Measurements from ENCODE around the gene DGAT2L6. TPM values are rescaled to one million over a fixed set of nuclear protein-coding genes. Genes with fewer than 3 reads are reported as not detected.

The DGAT2L6 gene
- polyA plus RNA-seq, 1 donor from 2014 or later: not detected

GRCh38 chrX:70219938-70220764 lies 42.9 kb downstream of the DGAT2L6 start:
- no peak overlapping the region for H2AFZ ChIP-seq (ENCODE audit: low read depth, low read length)
- H3K9me3 ChIP-seq (ENCODE audit: low read length): no peaks in the 10 kb centered on the region
- H3K9me2 ChIP-seq (ENCODE audit: insufficient read depth, low read length): no peaks in the 10 kb centered on the region
- no peaks in the 10 kb centered on the region for H4K20me1 ChIP-seq (ENCODE audit: insufficient read depth)
- no peak overlapping the region for H3K9ac ChIP-seq (ENCODE audit: low read length)
- no peak overlapping the region for H3K4me3 ChIP-seq (ENCODE audit: low read length)
- no peaks in the 10 kb centered on the region for H3F3A ChIP-seq (ENCODE audit: insufficient read depth, low read length, poor library complexity, severe bottlenecking)
- TF ChIP-seq RAD21 (conservative IDR thresholded peaks at IDR 0.05): no peak
- TF ChIP-seq TAF1 (IDR thresholded peaks at IDR 0.05; ENCODE audit: low read depth): no peak
- no peak for TF ChIP-seq SMC3 (conservative IDR thresholded peaks at IDR 0.05; ENCODE audit: poor library complexity)
- TF ChIP-seq EZH2 (IDR thresholded peaks at IDR 0.05; ENCODE audit: borderline replicate concordance, insufficient read depth, low read length, poor library complexity, severe bottlenecking): no peak
- TF ChIP-seq POLR2AphosphoS5 (IDR thresholded peaks at IDR 0.05): no peak
- no peak overlapping the region for H3K27ac ChIP-seq (ENCODE audit: low read length)
- no peaks in the 10 kb centered on the region for H3K27me3 ChIP-seq (ENCODE audit: insufficient read depth, low read depth, low read length)
- H3K4me2 ChIP-seq (ENCODE audit: low read length): no peak overlapping the region
- no peaks in the 10 kb centered on the region for H3K36me3 ChIP-seq (ENCODE audit: insufficient read depth, low read length)
- H3K79me2 ChIP-seq (replicated peaks; ENCODE audit: insufficient read depth, low read length): no peaks in the 10 kb centered on the region

GRCh38 chrX:70226048-70226447 lies 48.8 kb downstream of the DGAT2L6 start:
- Histone ChIP-seq H3K9me3 (ENCODE audit: low read length) (no peaks in the 10 kb centered on the region), H3K9me2 (ENCODE audit: insufficient read depth, low read length) (no peaks in the 10 kb centered on the region), H3K4me3 (ENCODE audit: low read length) (no peak overlapping the region), H3K27me3 (ENCODE audit: insufficient read depth, low read depth, low read length) (no peaks in the 10 kb centered on the region), H3K9ac (ENCODE audit: low read length) (no peak overlapping the region), H4K20me1 (ENCODE audit: insufficient read depth) (no peaks in the 10 kb centered on the region), H3K79me2 (replicated peaks; ENCODE audit: insufficient read depth, low read length) (no peaks in the 10 kb centered on the region), H3F3A (ENCODE audit: insufficient read depth, low read length, poor library complexity, severe bottlenecking) (no peaks in the 10 kb centered on the region), H3K4me2 (ENCODE audit: low read length) (no peak overlapping the region), H3K27ac (ENCODE audit: low read length) (no peak overlapping the region), H2AFZ (ENCODE audit: low read depth, low read length) (no peak overlapping the region), H3K36me3 (ENCODE audit: insufficient read depth, low read length) (no peaks in the 10 kb centered on the region)
- TF ChIP-seq EP300 (conservative IDR thresholded peaks at IDR 0.05; ENCODE audit: poor library complexity, severe bottlenecking): no peak
- TF ChIP-seq RAD21 (conservative IDR thresholded peaks at IDR 0.05): no peak
- TF ChIP-seq CTCF (IDR thresholded peaks at IDR 0.05; ENCODE audit: poor library complexity, severe bottlenecking): no peak
- TF ChIP-seq REST (IDR thresholded peaks at IDR 0.05; ENCODE audit: borderline replicate concordance): no peak
- no peak for TF ChIP-seq EZH2 (IDR thresholded peaks at IDR 0.05; ENCODE audit: borderline replicate concordance, insufficient read depth, low read length, poor library complexity, severe bottlenecking)
- TF ChIP-seq POLR2AphosphoS5 (IDR thresholded peaks at IDR 0.05): no peak
